IMR-90 (cell line): ENCODE results near the gene CAPN3.

Source experiments
- CEBPB ChIP-seq: IDR thresholded peaks from 2 replicates; pipeline ENCODE4 v1.6.1; 2012; ENCODE audit warnings: low read depth, low read length, improper control_type of control experiment
- CTCF ChIP-seq: conservative IDR thresholded peaks from 2 replicates; pipeline ENCODE4 v1.5.1; 2012; ENCODE audit warnings: mild to moderate bottlenecking, low read depth, low read length, improper control_type of control experiment
- MAZ ChIP-seq: IDR thresholded peaks from 2 replicates; pipeline ENCODE4 v1.6.1; 2012; ENCODE audit warnings: low read depth, mild to moderate bottlenecking, low read length, improper control_type of control experiment, moderate library complexity, borderline replicate concordance
- POLR2A ChIP-seq: IDR thresholded peaks from 2 replicates; pipeline ENCODE4 v1.6.1; 2012; ENCODE audit warnings: mild to moderate bottlenecking, low read depth, low read length

DNA sequence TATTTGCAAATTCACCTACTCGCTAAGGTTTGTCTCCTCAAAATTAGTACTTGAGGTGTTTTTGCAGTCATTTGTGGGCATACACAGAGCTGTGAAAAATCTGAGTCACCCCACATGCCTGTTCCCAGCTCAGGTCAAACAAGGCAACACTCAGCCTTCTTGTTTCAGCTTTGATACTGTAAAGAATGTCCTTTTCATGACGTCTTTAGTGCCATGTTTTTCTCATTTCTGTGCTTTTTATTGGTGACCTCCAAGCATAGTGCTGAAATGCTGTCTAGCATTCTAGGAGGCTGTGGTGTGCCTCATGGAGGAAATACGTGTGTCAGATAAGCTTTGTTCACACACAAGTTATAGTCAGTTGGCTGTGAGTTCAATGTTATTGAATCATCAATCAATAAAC is 8.8 kb downstream of the CAPN3 start:
- no peak for TF ChIP-seq CTCF
- no peak for TF ChIP-seq CEBPB
- no peak for TF ChIP-seq POLR2A
- TF ChIP-seq MAZ = no peak
